SK-N-SH (cell line): ENCODE results near the gene CCDC192. TPM values are rescaled to one million over a fixed set of nuclear protein-coding genes. Genes with fewer than 3 reads are reported as not detected.

ENCODE experiments used
- EZH2phosphoT487 ChIP-seq: fragments of 200-600 bp; sonication (generic); IDR thresholded peaks from 2 replicates; pipeline ENCODE4 v1.6.1; 2017; ENCODE audit warnings: low read depth, mixed run types, mild to moderate bottlenecking, antibody characterized with exemption, moderate library complexity, borderline replicate concordance
- FOSL2 ChIP-seq: IDR thresholded peaks from 2 replicates; pipeline ENCODE4 v1.4.0; 2012; ENCODE audit warnings: low read depth, mild to moderate bottlenecking, moderate library complexity, borderline replicate concordance
- FOXM1 ChIP-seq: IDR thresholded peaks from 2 replicates; pipeline ENCODE4 v1.4.0; 2012; ENCODE audit warnings: low read depth, mild to moderate bottlenecking
- GATA2 ChIP-seq: sonication (generic); formaldehyde crosslinking; IDR thresholded peaks from 2 replicates; pipeline ENCODE4 v1.5.0; 2020; ENCODE audit warnings: mild to moderate bottlenecking, missing genetic modification reagents
- IRF3 ChIP-seq: fragments of 150-350 bp; IDR thresholded peaks from 2 replicates; pipeline ENCODE4 v1.6.1; 2016; ENCODE audit warnings: mild to moderate bottlenecking, low read depth, low read length
- JUND ChIP-seq: IDR thresholded peaks from 2 replicates; pipeline ENCODE4 v1.4.0; 2012
- MAX ChIP-seq: IDR thresholded peaks from 2 replicates; pipeline ENCODE4 v1.4.0; 2012; ENCODE audit warnings: low read depth
- MEF2A ChIP-seq: IDR thresholded peaks from 2 replicates; pipeline ENCODE4 v1.4.0; 2012; ENCODE audit warnings: low read depth, borderline replicate concordance
- NRF1 ChIP-seq: IDR thresholded peaks from 2 replicates; pipeline ENCODE4 v1.6.1; 2012; ENCODE audit warnings: low read depth, mild to moderate bottlenecking, low read length
- PBX3 ChIP-seq: IDR thresholded peaks from 2 replicates; pipeline ENCODE4; 2012
- POLR2AphosphoS5 ChIP-seq: IDR thresholded peaks from 2 replicates; pipeline ENCODE4 v1.6.1; 2012; ENCODE audit warnings: low read depth, low read length
- RAD21 ChIP-seq: IDR thresholded peaks from 2 replicates; pipeline ENCODE4 v1.6.1; 2012; ENCODE audit warnings: mild to moderate bottlenecking, low read length
- RCOR1 ChIP-seq: fragments of 150-350 bp; IDR thresholded peaks from 2 replicates; pipeline ENCODE4 v1.6.1; 2017; ENCODE audit warnings: antibody characterized with exemption, low read length
- REST ChIP-seq: IDR thresholded peaks from 2 replicates; pipeline ENCODE4 v1.6.1; 2012; ENCODE audit warnings: mild to moderate bottlenecking, low read depth, low read length, moderate library complexity
- RXRA ChIP-seq: IDR thresholded peaks from 2 replicates; pipeline ENCODE4 v1.4.0; 2012; ENCODE audit warnings: low read depth, mild to moderate bottlenecking, borderline replicate concordance
- SMC3 ChIP-seq: IDR thresholded peaks from 2 replicates; pipeline ENCODE4 v1.6.1; 2012; ENCODE audit warnings: low read depth, low read length, improper control_type of control experiment
- TEAD4 ChIP-seq: IDR thresholded peaks from 2 replicates; pipeline ENCODE4 v1.4.0; 2012; ENCODE audit warnings: mild to moderate bottlenecking, borderline replicate concordance; ENCODE audit not compliant: insufficient read depth
- USF2 ChIP-seq: fragments of 150-350 bp; IDR thresholded peaks from 2 replicates; pipeline ENCODE4 v1.6.1; 2017; ENCODE audit warnings: antibody characterized with exemption, low read length, low read depth, borderline replicate concordance
- YY1 ChIP-seq: IDR thresholded peaks from 2 replicates; pipeline ENCODE4 v1.4.0; 2012; ENCODE audit warnings: low read depth, mild to moderate bottlenecking
- ZBTB33 ChIP-seq: IDR thresholded peaks from 2 replicates; pipeline ENCODE4 v1.4.0; 2012; ENCODE audit warnings: low read depth, borderline replicate concordance
- polyA plus RNA-seq, 3 experiments: library from polyadenylated mRNA; depleted of rRNA; stranded (reverse); fragments of >200 nt; gene quantifications; 2 replicates each; pipeline ENCODE4 v1.2.3, GENCODE V29; 2012

The CCDC192 gene
- polyA plus RNA-seq, 1 of the 3 experiments (the other 2 are of a cell fraction) = not detected

- TF ChIP-seq EZH2phosphoT487 (no peak), MAX (no peak), SMC3 (no peak), NRF1 (no peak), TEAD4 (0 out of 2 replicates have a peak, but pooled peaks have one; percentile 15), PBX3 (peak; percentile 81), RAD21 (no peak), POLR2AphosphoS5 (no peak), FOSL2 (peak; percentile 38; the same call in 1 of the 2 replicates), MEF2A (peak; percentile 66; the same call in 1 of the 2 replicates), REST (no peak), JUND (peak; percentile 53), YY1 (no peak), IRF3 (no peak), ZBTB33 (no peak), RXRA (no peak), FOXM1 (no peak), GATA2 (no peak), RCOR1 (no peak), USF2 (no peak)
These were observed 184.1 kb downstream of the CCDC192 start (continued) for GRCh38 chr5:127887282-127887681.
